Stimulated activated naive B cell treated with anti-CD40 and anti-IgM and Interleukin-4, amounts not matched to agents 10 μg/mL and 1 μg/mL and 100 μg/mL, for 72 hours (primary cell): ENCODE data around the gene CFAP161.
"Not testable (repeated sequence)": the region's sequence is repeated elsewhere in the genome, so short reads cannot be mapped to it uniquely, and the experiment has no call there.

Experiments
- ATAC-seq, 2 donors: fragments of 150-1000 bp; cut with Tn5 transposase; replicated peaks; 2 replicates each; pipeline ENCODE4 v1.10.0; 2021; ENCODE audit warnings: moderate library complexity in 1 of 2
- DNase-seq: peaks from one replicate; pipeline ENCODE4 v3.0.0; 2021
- H3K27ac Mint-ChIP-seq: one replicate; pipeline ENCODE4 v1.8.0; 2022; ENCODE audit warnings: mild to moderate bottlenecking, mixed read lengths
- H3K27me3 Mint-ChIP-seq, 2 donors: one replicate each; pipeline ENCODE4 v1.8.0; 2022; ENCODE audit warnings: mixed read lengths in 2 of 2
- H3K36me3 Mint-ChIP-seq, 2 donors: one replicate each; pipeline ENCODE4 v1.8.0; 2022; ENCODE audit warnings: mixed read lengths in 2 of 2, mild to moderate bottlenecking in 1 of 2
- H3K4me1 Mint-ChIP-seq, 2 donors: one replicate each; pipeline ENCODE4 v1.8.0; 2022; ENCODE audit warnings: mixed read lengths in 2 of 2, mild to moderate bottlenecking in 1 of 2
- H3K4me3 Mint-ChIP-seq, 2 donors: one replicate each; pipeline ENCODE4 v1.8.0; 2022; ENCODE audit warnings: mild to moderate bottlenecking in 2 of 2, mixed read lengths in 2 of 2, moderate library complexity in 1 of 2
- H3K9me3 Mint-ChIP-seq, 2 donors: one replicate each; pipeline ENCODE4 v1.8.0; 2022; ENCODE audit warnings: mixed read lengths in 2 of 2, mild to moderate bottlenecking in 1 of 2

CFAP161 gene

GRCh38 chr15:81157195-81157938, 23.3 kb downstream of the CFAP161 start:
- Mint-ChIP-seq H3K27me3 (peaks cover 13 to 19% of the 10 kb centered on the region in 2 donors), H3K27ac (no peak overlapping the region), H3K4me3 (no peak overlapping the region), H3K9me3 (no peaks in the 10 kb centered on the region), H3K4me1 (peaks cover 18 to 21% of the 10 kb centered on the region in 2 donors), H3K36me3 (no peaks in the 10 kb centered on the region)
- ATAC-seq, result no peak
- DNase-seq, result no peak

GRCh38 chr15:81157939-81158223, 23.8 kb downstream of the CFAP161 start:
- Mint-ChIP-seq H3K36me3 (no peaks in the 10 kb centered on the region), H3K27ac (no peak overlapping the region), H3K27me3 (peaks cover 15 to 22% of the 10 kb centered on the region in 2 donors), H3K9me3 (no peaks in the 10 kb centered on the region), H3K4me3 (no peak overlapping the region), H3K4me1 (peaks cover 20 to 23% of the 10 kb centered on the region in 2 donors)
- ATAC-seq (no peak), DNase-seq (no peak)

- DNase-seq, H3K36me3 Mint-ChIP-seq, ATAC-seq, H3K4me3 Mint-ChIP-seq, H3K9me3 Mint-ChIP-seq, H3K27ac Mint-ChIP-seq: not testable (repeated sequence)
- Mint-ChIP-seq H3K4me1 (peaks cover 20 to 23% of the 10 kb centered on the region in 2 donors), H3K27me3 (peaks cover 15 to 22% of the 10 kb centered on the region in 2 donors)
These were observed 24.5 kb downstream of the CFAP161 start for GRCh38 chr15:81158561-81158960.

GRCh38 chr15:81160312-81161159, 26.5 kb downstream of the CFAP161 start:
- H3K9me3 Mint-ChIP-seq, result no peaks in the 10 kb centered on the region
- no peak overlapping the region for H3K4me3 Mint-ChIP-seq
- ATAC-seq, result no peak
- H3K27ac Mint-ChIP-seq, result no peak overlapping the region
- H3K27me3 Mint-ChIP-seq, result peaks cover 23 to 29% of the 10 kb centered on the region in 2 donors
- H3K4me1 Mint-ChIP-seq, result peaks cover 20 to 23% of the 10 kb centered on the region in 2 donors
- H3K36me3 Mint-ChIP-seq, result no peaks in the 10 kb centered on the region
- DNase-seq, result no peak

- Mint-ChIP-seq H3K4me1 (peaks cover 20 to 23% of the 10 kb centered on the region in 2 donors), H3K27me3 (peaks cover 23 to 29% of the 10 kb centered on the region in 2 donors), H3K4me3 (no peak overlapping the region), H3K27ac (no peak overlapping the region), H3K36me3 (no peaks in the 10 kb centered on the region), H3K9me3 (no peaks in the 10 kb centered on the region)
- peak; percentile 49 to 64 for ATAC-seq
- peak; percentile 5 for DNase-seq
These were observed 27.1 kb downstream of the CFAP161 start for GRCh38 chr15:81161160-81161673.

- Mint-ChIP-seq H3K9me3 (no peaks in the 10 kb centered on the region), H3K4me3 (no peak overlapping the region), H3K27me3 (peaks cover 23 to 29% of the 10 kb centered on the region in 2 donors), H3K36me3 (no peaks in the 10 kb centered on the region), H3K4me1 (peaks cover 20 to 23% of the 10 kb centered on the region in 2 donors), H3K27ac (no peak overlapping the region)
- DNase-seq (no peak), ATAC-seq (peak in 1 of 2 donors; percentile 10)
These were observed 27.8 kb downstream of the CFAP161 start for GRCh38 chr15:81161851-81162250.

GRCh38 chr15:81163961-81164800, 30.1 kb downstream of the CFAP161 start:
- Mint-ChIP-seq H3K27me3 (peaks cover 23 to 29% of the 10 kb centered on the region in 2 donors), H3K36me3 (no peaks in the 10 kb centered on the region), H3K9me3 (no peaks in the 10 kb centered on the region), H3K4me3 (no peak overlapping the region), H3K4me1 (peaks cover 20% of the 10 kb centered on the region in 2 donors), H3K27ac (no peak overlapping the region)
- no peak for DNase-seq
- ATAC-seq, result no peak

- Mint-ChIP-seq H3K4me3 (no peak overlapping the region), H3K4me1 (peaks cover 20% of the 10 kb centered on the region in 2 donors), H3K27me3 (peaks cover 19 to 28% of the 10 kb centered on the region in 2 donors), H3K27ac (no peak overlapping the region), H3K9me3 (no peaks in the 10 kb centered on the region), H3K36me3 (no peaks in the 10 kb centered on the region)
- ATAC-seq, result no peak
- no peak for DNase-seq
These were observed 31.5 kb downstream of the CFAP161 start for GRCh38 chr15:81165535-81165934.

GRCh38 chr15:81166636-81167305, 32.7 kb downstream of the CFAP161 start:
- DNase-seq, result no peak
- Mint-ChIP-seq H3K4me3 (no peak overlapping the region), H3K27ac (no peak overlapping the region), H3K9me3 (no peaks in the 10 kb centered on the region), H3K4me1 (peaks cover 8% of the 10 kb centered on the region in 2 donors), H3K27me3 (peaks cover 20 to 24% of the 10 kb centered on the region in 2 donors), H3K36me3 (no peaks in the 10 kb centered on the region)
- ATAC-seq, result no peak

- DNase-seq, result no peak
- Mint-ChIP-seq H3K36me3 (no peaks in the 10 kb centered on the region), H3K4me3 (no peak overlapping the region), H3K9me3 (no peaks in the 10 kb centered on the region), H3K4me1 (peaks cover 0 to 2% of the 10 kb centered on the region in 2 donors), H3K27ac (no peak overlapping the region), H3K27me3 (peaks cover 20 to 23% of the 10 kb centered on the region in 2 donors)
- no peak for ATAC-seq
These were observed 34.1 kb downstream of the CFAP161 start for GRCh38 chr15:81168131-81168526.

- Mint-ChIP-seq H3K36me3 (no peaks in the 10 kb centered on the region), H3K27ac (no peak overlapping the region), H3K4me1 (peaks cover 0 to 2% of the 10 kb centered on the region in 2 donors), H3K9me3 (no peaks in the 10 kb centered on the region), H3K27me3 (peaks cover 20 to 23% of the 10 kb centered on the region in 2 donors), H3K4me3 (no peak overlapping the region)
- no peak for DNase-seq
- no peak for ATAC-seq
These were observed 34.6 kb downstream of the CFAP161 start for GRCh38 chr15:81168644-81169043.

GRCh38 chr15:81170511-81170910, 36.4 kb downstream of the CFAP161 start:
- peaks cover 0 to 2% of the 10 kb centered on the region in 2 donors for H3K4me1 Mint-ChIP-seq
- H3K36me3 Mint-ChIP-seq, result no peaks in the 10 kb centered on the region
- H3K4me3 Mint-ChIP-seq, result no peak overlapping the region
- no peaks in the 10 kb centered on the region for H3K9me3 Mint-ChIP-seq
- H3K27me3 Mint-ChIP-seq, result peaks cover 12 to 16% of the 10 kb centered on the region in 2 donors
- no peak overlapping the region for H3K27ac Mint-ChIP-seq
- DNase-seq (no peak), ATAC-seq (no peak)

GRCh38 chr15:81171286-81171685, 37.2 kb downstream of the CFAP161 start:
- DNase-seq, result no peak
- H3K27me3 Mint-ChIP-seq, result peaks cover 14 to 16% of the 10 kb centered on the region in 2 donors
- H3K27ac Mint-ChIP-seq, result no peak overlapping the region
- no peaks in the 10 kb centered on the region for H3K9me3 Mint-ChIP-seq
- no peak overlapping the region for H3K4me3 Mint-ChIP-seq
- H3K36me3 Mint-ChIP-seq, result no peaks in the 10 kb centered on the region
- no peak for ATAC-seq
- H3K4me1 Mint-ChIP-seq, result peaks cover 0 to 2% of the 10 kb centered on the region in 2 donors
